HepG2 (cell line): ENCODE data around the gene GNL1. TPM values are rescaled to one million over a fixed set of nuclear protein-coding genes. Genes with fewer than 3 reads are reported as not detected.

ENCODE experiments used
- ATAC-seq: fragments of 200-7000 bp; cut with Tn5 transposase; 3 replicates; pipeline ENCODE4 v1.9.1; 2020; ENCODE audit warnings: mild to moderate bottlenecking, moderate library complexity
- BruUV-seq: library from RNA; stranded (reverse); fragments of 400-500 nt; replicated peaks from 2 replicates; lab custom pipeline; 2021; lab: Mats Ljungman, UMichigan
- CTCF ChIA-PET: fragments of 300-600 bp; formaldehyde crosslinking; extraction: SDS; loops from one replicate; lab custom pipeline; 2021; ENCODE audit warnings: low total read pairs, inconsistent platforms, low intra/inter-chr PET ratio; lab: Yijun Ruan, JAX
- POLR2A ChIA-PET: fragments of 350-600 bp; sonication (Branson Sonifier 250); formaldehyde crosslinking; loops from one replicate; lab custom pipeline; 2020; ENCODE audit warnings: antibody characterized with exemption, inconsistent platforms; lab: Yijun Ruan, JAX
- DNase-seq: peaks from one replicate; pipeline ENCODE4 v3.0.0-alpha.2; 2015; ENCODE audit warnings: low spot score
- FAIRE-seq: peaks from 3 replicates; lab custom pipeline; 2011; peaks lifted over from hg19 to GRCh38; lab: Jason Lieb, UNC
- H2AFZ ChIP-seq: one replicate; pipeline ENCODE4 v1.6.1; 2011; ENCODE audit warnings: low read length, inconsistent platforms
- H3K27ac ChIP-seq: fragments of 300-600 bp; 3 replicates; pipeline ENCODE4 v1.8.0; 2011; ENCODE audit warnings: mixed run types, mild to moderate bottlenecking, mixed read lengths, low read length, inconsistent platforms; ENCODE audit not compliant: insufficient read depth; ENCODE audit errors: extremely low read length
- H3K27me3 ChIP-seq, 2 experiments: fragments of 200-600 bp in 1 of 2; 2 replicates in 1 of 2; 3 replicates in 1 of 2; pipeline versions ENCODE4 v1.6.0 to v1.8.0; 2011; ENCODE audit warnings: low read length in 2 of 2, mild to moderate bottlenecking in 2 of 2, moderate library complexity in 2 of 2, inconsistent platforms in 1 of 2; ENCODE audit not compliant: insufficient read depth in 2 of 2, control insufficient read depth in 1 of 2
- H3K36me3 ChIP-seq, 2 experiments: fragments of 200-600 bp in 1 of 2; replicated peaks in 1 of 2; 2 replicates in 1 of 2; 3 replicates in 1 of 2; pipeline versions ENCODE4 v1.5.1 to v1.8.0; 2011; ENCODE audit warnings: low read length in 2 of 2, inconsistent platforms in 1 of 2; ENCODE audit not compliant: insufficient read depth in 2 of 2, control insufficient read depth in 1 of 2
- H3K4me1 ChIP-seq: 2 replicates; pipeline ENCODE4 v1.5.1; 2012; ENCODE audit warnings: low read length, inconsistent platforms; ENCODE audit not compliant: insufficient read depth
- H3K4me2 ChIP-seq: 2 replicates; pipeline ENCODE4 v1.6.0; 2011; ENCODE audit warnings: low read depth, low read length, inconsistent platforms
- H3K4me3 ChIP-seq, 3 experiments: fragments of 200-600 bp in 1 of 3; sonication (generic), shearing (Covaris generic) in 1 of 3; replicated peaks in 1 of 3; 2 replicates each; pipeline ENCODE4 v1.5.1; 2011 to 2016; ENCODE audit warnings: low read length in 3 of 3, inconsistent platforms in 2 of 3, low read depth in 2 of 3, mild to moderate bottlenecking in 2 of 3, control low read depth in 1 of 3, mixed read lengths in 1 of 3; ENCODE audit not compliant: insufficient read depth in 1 of 3
- H3K79me2 ChIP-seq: one replicate; pipeline ENCODE4 v1.6.1; 2011; ENCODE audit warnings: low read length, inconsistent platforms; ENCODE audit not compliant: insufficient read depth
- H3K9ac ChIP-seq: 2 replicates; pipeline ENCODE4 v1.6.0; 2011; ENCODE audit warnings: mild to moderate bottlenecking, low read depth, low read length, inconsistent platforms; ENCODE audit not compliant: insufficient read depth
- H3K9me3 ChIP-seq: 2 replicates; pipeline ENCODE4 v1.5.1; 2012; ENCODE audit warnings: mild to moderate bottlenecking, low read length
- H4K20me1 ChIP-seq: 2 replicates; pipeline ENCODE4 v1.6.0; 2011; ENCODE audit warnings: inconsistent platforms, mild to moderate bottlenecking, low read length, moderate library complexity; ENCODE audit not compliant: insufficient read depth
- ESRRA ChIP-seq: sonication (generic); formaldehyde crosslinking; IDR thresholded peaks from 2 replicates; pipeline ENCODE4 v1.5.1; 2020; ENCODE audit warnings: mild to moderate bottlenecking, low read depth, missing genetic modification reagents
- ETS1 ChIP-seq: sonication (generic); formaldehyde crosslinking; IDR thresholded peaks from 2 replicates; pipeline ENCODE4 v1.4.0; 2020; ENCODE audit warnings: missing genetic modification reagents
- GABPA ChIP-seq, 2 experiments: IDR thresholded peaks; 2 replicates each; pipeline ENCODE4 v1.6.1; 2011 to 2016; ENCODE audit warnings: low read depth in 2 of 2, low read length in 1 of 2, missing biosample characterization in 1 of 2, missing genetic modification characterization in 1 of 2
- HNRNPUL1 ChIP-seq: fragments of 200-400 bp; formaldehyde crosslinking; IDR thresholded peaks from 2 replicates; pipeline ENCODE4 v1.6.1; 2017; ENCODE audit warnings: low read depth, mild to moderate bottlenecking, low read length, moderate library complexity
- MEF2D ChIP-seq: sonication (generic); formaldehyde crosslinking; IDR thresholded peaks from 2 replicates; pipeline ENCODE4 v1.5.1; 2020; ENCODE audit warnings: mild to moderate bottlenecking, missing genetic modification reagents
- MIXL1 ChIP-seq: IDR thresholded peaks from 2 replicates; pipeline ENCODE4 v1.6.1; 2016
- NR2F2 ChIP-seq: IDR thresholded peaks from 2 replicates; pipeline ENCODE4 v1.6.1; 2012; ENCODE audit warnings: low read depth, inconsistent platforms, borderline replicate concordance
- PITX1 ChIP-seq: sonication (generic); formaldehyde crosslinking; IDR thresholded peaks from 2 replicates; pipeline ENCODE4 v1.5.1; 2020; ENCODE audit warnings: mild to moderate bottlenecking, missing genetic modification reagents
- SIX4 ChIP-seq: sonication (generic); formaldehyde crosslinking; IDR thresholded peaks from 2 replicates; pipeline ENCODE4 v1.4.0; 2020; ENCODE audit warnings: missing genetic modification reagents
- SOX6 ChIP-seq, 2 experiments: fragments of 450-650 bp in 1 of 2; sonication (generic) in 1 of 2; formaldehyde crosslinking in 1 of 2; IDR thresholded peaks; 2 replicates each; pipeline versions ENCODE4 v1.4.0 to v1.6.1; 2017 to 2020; ENCODE audit warnings: antibody characterized with exemption in 1 of 2, mild to moderate bottlenecking in 1 of 2, missing genetic modification reagents in 1 of 2
- SRSF1 ChIP-seq: fragments of 200-400 bp; formaldehyde crosslinking; optimal IDR thresholded peaks from 2 replicates; pipeline ENCODE3; 2017; ENCODE audit warnings: mild to moderate bottlenecking, low read depth, low read length, moderate library complexity
- STAG1 ChIP-seq: sonication (generic); formaldehyde crosslinking; IDR thresholded peaks from 2 replicates; pipeline ENCODE4 v1.4.0; 2020; ENCODE audit warnings: missing genetic modification reagents
- TCF7L2 ChIP-seq: IDR thresholded peaks from 2 replicates; pipeline ENCODE4 v1.6.1; 2011; ENCODE audit warnings: mild to moderate bottlenecking, low read depth, low read length, moderate library complexity
- ZBTB42 ChIP-seq: sonication (generic); formaldehyde crosslinking; IDR thresholded peaks from 2 replicates; pipeline ENCODE4 v1.5.0; 2020; ENCODE audit warnings: mild to moderate bottlenecking, missing genetic modification reagents
- ZNF616 ChIP-seq: sonication (generic); formaldehyde crosslinking; IDR thresholded peaks from 2 replicates; pipeline ENCODE4 v1.5.0; 2020; ENCODE audit warnings: low read depth, mild to moderate bottlenecking, missing genetic modification reagents
- ZNF644 ChIP-seq: IDR thresholded peaks from 2 replicates; pipeline ENCODE4 v1.6.1; 2016; ENCODE audit warnings: low read depth
- WGBS: methylation state at CpG from one replicate; pipeline ENCODE4 v1.1.6; 2017; ENCODE audit warnings: low lambda C conversion rate; 5-methylcytosine and 5-hydroxymethylcytosine counted together
- in situ Hi-C: cut with HindIII; loops from 2 replicates; pipeline ENCODE4 v1.10.0; 2017; ENCODE audit warnings: low pct_unique_long_range_greater_than_20kb; ENCODE audit not compliant: extremely low pct_ligation_motif_present
- intact Hi-C: fragments of 100-400 bp; cut with micrococcal nuclease; formaldehyde crosslinking; loops from one replicate; pipeline ENCODE4 v1.10.0; 2022; ENCODE audit not compliant: unreplicated experiment
- polyA plus RNA-seq, 8 experiments: library from polyadenylated mRNA; depleted of rRNA in 3 of 8; stranded (reverse) in 7 of 8; unstranded in 1 of 8; fragments of >200 nt; fragmentation: Illumina TruSeq in 4 of 8; extraction: Trizol in 4 of 8; gene quantifications; 2 replicates each; pipeline versions ENCODE4 v1.2.1 to v1.2.3, GENCODE V29; 2011 to 2016; ENCODE audit warnings: low read depth in 4 of 8, missing spikeins in 1 of 8, mixed read lengths in 1 of 8; ENCODE audit not compliant: insufficient read depth in 1 of 8
- total RNA-seq, 5 experiments: library from RNA; depleted of rRNA; stranded (reverse); fragments of >200 nt; fragmentation: Illumina TruSeq; extraction: Trizol; gene quantifications; 2 replicates each; pipeline ENCODE4 v1.2.3, GENCODE V29; 2016; ENCODE audit warnings: low read depth in 1 of 5
- TF ChIP-seq, protein P1 (sequence below): sonication (generic); formaldehyde crosslinking; IDR thresholded peaks from 2 replicates; pipeline ENCODE4 v1.4.0; 2020; ENCODE audit warnings: missing genetic modification reagents
- TF ChIP-seq, protein P2 (sequence below): sonication (generic); formaldehyde crosslinking; IDR thresholded peaks from 2 replicates; pipeline ENCODE4 v1.4.0; 2020; ENCODE audit warnings: missing genetic modification reagents, borderline replicate concordance

GNL1 gene
- total and polyA plus RNA-seq, 2 of the 13 experiments (the other 11 are each of a cell fraction or from before 2014, with no cell fraction given) = 35.0 to 55.6 TPM

GRCh38 chr6:30530014-30530413 lies 26.3 kb downstream of the GNL1 start:
- 3% methylated on average over 2 of the region's 2 CpGs for WGBS
- H3K9ac ChIP-seq = peak overlapping the region; percentile 28; the same call in 1 of the 2 replicates
- peaks cover 5% of the 10 kb centered on the region; the same call in 1 of the 2 replicates for H3K9me3 ChIP-seq
- CTCF ChIA-PET = interaction anchor here (7.3 kb wide), 1 partner anchor 47 kb away, joined by 72 read pairs; no protein-coding TSS in a partner anchor
- H3K4me1 ChIP-seq = peaks cover 71% of the 10 kb centered on the region
- peak; percentile 66 for FAIRE-seq
- H3K36me3 ChIP-seq = no peaks in the 10 kb centered on the region; a peak in 1 of 5 replicates
- POLR2A ChIA-PET = interaction anchor here (0.6 to 1.0 kb wide), 5 partner anchors 9 to 321 kb away, joined by 3 to 4 read pairs (median 3); no protein-coding TSS in a partner anchor
- no peak overlapping the region for H3K4me3 ChIP-seq
- DNase-seq = peak; percentile 55
- no peaks in the 10 kb centered on the region for H4K20me1 ChIP-seq
- H3K27ac ChIP-seq = peak overlapping the region; percentile 58
- peak overlapping the region; percentile 54 for H3K4me2 ChIP-seq
- BruUV-seq = no TSS peak
- H2AFZ ChIP-seq = peak overlapping the region; percentile 2
- in situ Hi-C loops (no loop called here), intact Hi-C loops (no loop called here)
- H3K79me2 ChIP-seq = no peaks in the 10 kb centered on the region
- no peaks in the 10 kb centered on the region for H3K27me3 ChIP-seq
- ATAC-seq = peak; percentile 13; the same call in 2 of the 3 replicates
- TF ChIP-seq MIXL1 (CRISPR knock-in tag) (peak; percentile 48; the same call in 1 of the 2 replicates), PITX1 (CRISPR knock-in tag) (0 out of 2 replicates have a peak, but pooled peaks have one; percentile 2), NR2F2 (0 out of 2 replicates have a peak, but pooled peaks have one; percentile 40), SIX4 (0 out of 2 replicates have a peak, but pooled peaks have one; percentile 38), SOX6 (IDR thresholded peaks at IDR 0.05) (no peak), SOX6 (CRISPR knock-in tag; IDR thresholded peaks at IDR 0.05) (peak; percentile 87), ZNF616 (CRISPR knock-in tag) (no peak), TCF7L2 (no peak), SRSF1 (no peak), ZNF644 (0 out of 2 replicates have a peak, but pooled peaks have one; percentile 3), ESRRA (CRISPR knock-in tag) (no peak), HNRNPUL1 (no peak), STAG1 (CRISPR knock-in tag) (no peak), ETS1 (no peak), MEF2D (CRISPR knock-in tag) (no peak), GABPA (IDR thresholded peaks at IDR 0.05; ENCODE audit: low read depth, low read length) (no peak), GABPA (CRISPR knock-in tag; IDR thresholded peaks at IDR 0.05; ENCODE audit: low read depth) (peak; percentile 26; the same call in 1 of the 2 replicates), ZBTB42 (CRISPR knock-in tag) (no peak)
- TF ChIP-seq, protein P1, sequence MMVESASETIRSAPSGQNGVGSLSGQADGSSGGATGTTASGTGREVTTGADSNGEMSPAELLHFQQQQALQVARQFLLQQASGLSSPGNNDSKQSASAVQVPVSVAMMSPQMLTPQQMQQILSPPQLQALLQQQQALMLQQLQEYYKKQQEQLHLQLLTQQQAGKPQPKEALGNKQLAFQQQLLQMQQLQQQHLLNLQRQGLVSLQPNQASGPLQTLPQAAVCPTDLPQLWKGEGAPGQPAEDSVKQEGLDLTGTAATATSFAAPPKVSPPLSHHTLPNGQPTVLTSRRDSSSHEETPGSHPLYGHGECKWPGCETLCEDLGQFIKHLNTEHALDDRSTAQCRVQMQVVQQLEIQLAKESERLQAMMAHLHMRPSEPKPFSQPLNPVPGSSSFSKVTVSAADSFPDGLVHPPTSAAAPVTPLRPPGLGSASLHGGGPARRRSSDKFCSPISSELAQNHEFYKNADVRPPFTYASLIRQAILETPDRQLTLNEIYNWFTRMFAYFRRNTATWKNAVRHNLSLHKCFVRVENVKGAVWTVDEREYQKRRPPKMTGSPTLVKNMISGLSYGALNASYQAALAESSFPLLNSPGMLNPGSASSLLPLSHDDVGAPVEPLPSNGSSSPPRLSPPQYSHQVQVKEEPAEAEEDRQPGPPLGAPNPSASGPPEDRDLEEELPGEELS (CRISPR knock-in tag) = peak; percentile 37; the same call in 1 of the 2 replicates
- TF ChIP-seq, protein P2, sequence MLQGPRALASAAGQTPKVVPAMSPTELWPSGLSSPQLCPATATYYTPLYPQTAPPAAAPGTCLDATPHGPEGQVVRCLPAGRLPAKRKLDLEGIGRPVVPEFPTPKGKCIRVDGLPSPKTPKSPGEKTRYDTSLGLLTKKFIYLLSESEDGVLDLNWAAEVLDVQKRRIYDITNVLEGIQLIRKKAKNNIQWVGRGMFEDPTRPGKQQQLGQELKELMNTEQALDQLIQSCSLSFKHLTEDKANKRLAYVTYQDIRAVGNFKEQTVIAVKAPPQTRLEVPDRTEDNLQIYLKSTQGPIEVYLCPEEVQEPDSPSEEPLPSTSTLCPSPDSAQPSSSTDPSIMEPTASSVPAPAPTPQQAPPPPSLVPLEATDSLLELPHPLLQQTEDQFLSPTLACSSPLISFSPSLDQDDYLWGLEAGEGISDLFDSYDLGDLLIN (CRISPR knock-in tag) = no peak
